ENCODE data around the gene DPM1.

The DPM1 gene

GRCh38 chr20:50957798-50958614 is at the start of gene DPM1:
TSS of gene DPM1 (minus strand) at chr20:50958532. CDS start at chr20:50958523, 9 bp downstream.
- in situ Hi-C loops (cut with HindIII; ENCODE audit: low sequenced_read_pairs): no loop called here
- TF ChIP-seq CTCF (IDR thresholded peaks at IDR 0.05; ENCODE audit: low read depth, low read length): no peak
- H3K4me3 ChIP-seq (ENCODE audit: low read depth, low read length): peak within 1 kb of the TSS; percentile 90
- no peak for DNase-seq (ENCODE audit: low read depth, low spot score)

- H3K4me3 ChIP-seq (ENCODE audit: low read depth, low read length): no peak overlapping the region
- DNase-seq (ENCODE audit: low read depth, low spot score): no peak
- in situ Hi-C loops (cut with HindIII; ENCODE audit: low sequenced_read_pairs): no loop called here
- no peak for TF ChIP-seq CTCF (IDR thresholded peaks at IDR 0.05; ENCODE audit: low read depth, low read length)
These were observed 46.9 kb upstream of the DPM1 start for GRCh38 chr20:51005214-51005613.

GRCh38 chr20:51004781-51005180 is 46.4 kb upstream of the DPM1 start:
- no peak for DNase-seq (ENCODE audit: low read depth, low spot score)
- TF ChIP-seq CTCF (IDR thresholded peaks at IDR 0.05; ENCODE audit: low read depth, low read length): no peak
- in situ Hi-C loops (cut with HindIII; ENCODE audit: low sequenced_read_pairs): no loop called here
- H3K4me3 ChIP-seq (ENCODE audit: low read depth, low read length): no peak overlapping the region

GRCh38 chr20:51004305-51004727 is 46.0 kb upstream of the DPM1 start:
- DNase-seq (ENCODE audit: low read depth, low spot score): no peak
- TF ChIP-seq CTCF (IDR thresholded peaks at IDR 0.05; ENCODE audit: low read depth, low read length): no peak
- H3K4me3 ChIP-seq (ENCODE audit: low read depth, low read length): no peak overlapping the region
- in situ Hi-C loops (cut with HindIII; ENCODE audit: low sequenced_read_pairs): no loop called here

- DNase-seq (ENCODE audit: low read depth, low spot score): no peak
- in situ Hi-C loops (cut with HindIII; ENCODE audit: low sequenced_read_pairs): no loop called here
- no peak for TF ChIP-seq CTCF (IDR thresholded peaks at IDR 0.05; ENCODE audit: low read depth, low read length)
- H3K4me3 ChIP-seq (ENCODE audit: low read depth, low read length): no peak overlapping the region
These were observed 45.4 kb upstream of the DPM1 start for GRCh38 chr20:51003753-51004152.

GRCh38 chr20:51002633-51003032 is 44.3 kb upstream of the DPM1 start:
- DNase-seq (ENCODE audit: low read depth, low spot score): no peak
- in situ Hi-C loops (cut with HindIII; ENCODE audit: low sequenced_read_pairs): no loop called here
- no peak for TF ChIP-seq CTCF (IDR thresholded peaks at IDR 0.05; ENCODE audit: low read depth, low read length)
- H3K4me3 ChIP-seq (ENCODE audit: low read depth, low read length): no peak overlapping the region
